Endothelial cell (in vitro differentiated cells): ENCODE results near the gene RUSC2. TPM values are rescaled to one million over a fixed set of nuclear protein-coding genes. Genes with fewer than 3 reads are reported as not detected.
"Not testable (repeated sequence)": the region's sequence is repeated elsewhere in the genome, so short reads cannot be mapped to it uniquely, and the experiment has no call there.

Source experiments
- DNase-seq: peaks from one replicate; pipeline ENCODE4 v3.0.0; 2021; ENCODE audit warnings: low spot score
- H3K27ac Mint-ChIP-seq: one replicate; pipeline ENCODE4 v1.8.0; 2021; ENCODE audit warnings: mixed read lengths, inconsistent platforms; ENCODE audit not compliant: unreplicated experiment
- H3K27me3 Mint-ChIP-seq: one replicate; pipeline ENCODE4 v1.8.0; 2021; ENCODE audit warnings: mild to moderate bottlenecking, moderate library complexity, mixed read lengths, inconsistent platforms; ENCODE audit not compliant: unreplicated experiment
- H3K36me3 Mint-ChIP-seq: one replicate; pipeline ENCODE4 v1.8.0; 2021; ENCODE audit warnings: mild to moderate bottlenecking, low read depth, mixed read lengths, inconsistent platforms; ENCODE audit not compliant: unreplicated experiment
- H3K4me1 Mint-ChIP-seq: one replicate; pipeline ENCODE4 v1.8.0; 2021; ENCODE audit warnings: mild to moderate bottlenecking, mixed read lengths, inconsistent platforms; ENCODE audit not compliant: unreplicated experiment
- H3K4me3 Mint-ChIP-seq: one replicate; pipeline ENCODE4 v1.8.0; 2021; ENCODE audit warnings: mild to moderate bottlenecking, mixed read lengths, inconsistent platforms; ENCODE audit not compliant: unreplicated experiment
- H3K9me3 Mint-ChIP-seq: one replicate; pipeline ENCODE4 v1.8.0; 2021; ENCODE audit warnings: mixed read lengths, inconsistent platforms; ENCODE audit not compliant: unreplicated experiment
- total RNA-seq: library from RNA; stranded (reverse); fragmentation: NEBNext Ultra II Directional; extraction: Animal tissue kit (Norgen Biotek cat#: 25700); gene quantifications from one replicate; pipeline ENCODE4 v1.2.1, GENCODE V29; 2021; ENCODE audit not compliant: unreplicated experiment
- TF ChIP-seq, protein P1 (sequence below): fragments of 200-600 bp; sonication (generic); IDR thresholded peaks from one replicate; pipeline ENCODE4 v1.5.0; 2021; ENCODE audit warnings: antibody characterized with exemption; ENCODE audit not compliant: unreplicated experiment

Gene RUSC2
- total RNA-seq, 1 donor from 2014 or later, result 22.3 TPM

DNA sequence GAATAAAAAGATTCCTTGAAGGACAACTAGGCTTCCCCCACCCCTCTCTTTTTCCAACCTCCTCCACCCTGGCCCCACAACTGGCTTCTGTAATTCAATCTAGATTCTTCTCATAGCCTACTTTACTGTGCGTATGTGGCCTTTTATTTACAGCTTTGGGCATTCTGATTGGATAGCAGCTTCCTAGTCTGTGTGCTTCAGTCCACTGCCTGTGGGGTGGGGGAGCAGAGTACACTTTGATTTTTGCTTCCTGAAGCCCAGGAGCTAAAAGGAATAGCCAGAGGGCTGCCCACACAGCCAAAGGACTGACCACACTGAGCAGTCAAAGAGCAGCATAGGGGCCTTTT, 30.4 kb downstream of the RUSC2 start:
- Mint-ChIP-seq H3K27me3 (no peaks in the 10 kb centered on the region), H3K4me3 (no peak overlapping the region), H3K4me1 (peaks cover 33% of the 10 kb centered on the region), H3K9me3 (no peaks in the 10 kb centered on the region), H3K36me3 (no peaks in the 10 kb centered on the region), H3K27ac (no peak overlapping the region)
- TF ChIP-seq, protein P1, sequence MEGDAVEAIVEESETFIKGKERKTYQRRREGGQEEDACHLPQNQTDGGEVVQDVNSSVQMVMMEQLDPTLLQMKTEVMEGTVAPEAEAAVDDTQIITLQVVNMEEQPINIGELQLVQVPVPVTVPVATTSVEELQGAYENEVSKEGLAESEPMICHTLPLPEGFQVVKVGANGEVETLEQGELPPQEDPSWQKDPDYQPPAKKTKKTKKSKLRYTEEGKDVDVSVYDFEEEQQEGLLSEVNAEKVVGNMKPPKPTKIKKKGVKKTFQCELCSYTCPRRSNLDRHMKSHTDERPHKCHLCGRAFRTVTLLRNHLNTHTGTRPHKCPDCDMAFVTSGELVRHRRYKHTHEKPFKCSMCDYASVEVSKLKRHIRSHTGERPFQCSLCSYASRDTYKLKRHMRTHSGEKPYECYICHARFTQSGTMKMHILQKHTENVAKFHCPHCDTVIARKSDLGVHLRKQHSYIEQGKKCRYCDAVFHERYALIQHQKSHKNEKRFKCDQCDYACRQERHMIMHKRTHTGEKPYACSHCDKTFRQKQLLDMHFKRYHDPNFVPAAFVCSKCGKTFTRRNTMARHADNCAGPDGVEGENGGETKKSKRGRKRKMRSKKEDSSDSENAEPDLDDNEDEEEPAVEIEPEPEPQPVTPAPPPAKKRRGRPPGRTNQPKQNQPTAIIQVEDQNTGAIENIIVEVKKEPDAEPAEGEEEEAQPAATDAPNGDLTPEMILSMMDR, result no peak
- DNase-seq, result no peak

DNA sequence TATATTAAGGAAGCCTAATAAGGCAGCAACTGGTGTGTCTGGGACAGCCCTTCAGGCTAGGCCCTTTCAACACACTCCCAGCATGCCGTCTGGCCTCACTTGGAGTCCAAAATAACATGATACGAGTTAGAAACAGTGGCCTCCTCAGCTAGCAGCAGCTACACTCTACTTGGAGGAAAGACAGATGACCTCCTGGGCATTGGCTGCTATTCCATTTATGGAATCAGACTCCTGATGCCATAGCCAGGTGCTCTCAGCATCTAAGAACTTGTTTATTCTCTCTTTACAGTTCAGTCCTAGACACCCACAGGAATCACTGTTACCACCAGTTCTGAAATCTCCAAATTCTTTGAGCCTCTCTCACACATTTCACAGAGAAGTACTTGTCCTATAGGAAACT, 31.8 kb downstream of the RUSC2 start:
- H3K4me1 Mint-ChIP-seq, result peaks cover 33% of the 10 kb centered on the region
- no peak overlapping the region for H3K4me3 Mint-ChIP-seq

DNA sequence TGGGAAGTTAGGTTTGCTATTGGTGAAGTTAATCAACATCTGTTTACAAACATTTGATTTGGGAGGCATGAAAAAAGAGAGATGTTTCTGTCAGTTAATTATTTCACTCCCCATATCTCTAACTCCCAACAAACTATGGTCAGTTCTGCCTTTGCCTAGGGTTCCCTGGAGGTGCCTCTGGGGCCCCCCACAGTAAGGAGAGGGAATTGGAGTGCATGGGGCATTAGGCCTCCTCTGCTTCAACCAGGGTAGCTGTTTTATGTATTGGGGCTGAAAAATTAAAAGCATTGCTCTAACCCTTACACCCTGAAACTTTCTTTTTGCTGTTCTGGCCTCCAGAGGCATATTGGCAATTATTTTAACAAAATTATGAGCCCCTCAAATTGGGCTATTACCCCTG, 32.3 kb downstream of the RUSC2 start:
- TF ChIP-seq, protein P1, result no peak
- DNase-seq, result no peak
- H3K36me3 Mint-ChIP-seq, result no peaks in the 10 kb centered on the region
- peaks cover 30% of the 10 kb centered on the region for H3K4me1 Mint-ChIP-seq
- no peak overlapping the region for H3K27ac Mint-ChIP-seq
- no peaks in the 10 kb centered on the region for H3K9me3 Mint-ChIP-seq
- no peaks in the 10 kb centered on the region for H3K27me3 Mint-ChIP-seq
- no peak overlapping the region for H3K4me3 Mint-ChIP-seq

More for the DNA sequence above, 31.8 kb downstream of the RUSC2 start:
- Mint-ChIP-seq H3K27me3 (no peaks in the 10 kb centered on the region), H3K36me3 (no peaks in the 10 kb centered on the region), H3K9me3 (no peaks in the 10 kb centered on the region), H3K27ac (no peak overlapping the region)
- TF ChIP-seq, protein P1, result no peak
- no peak for DNase-seq

DNA sequence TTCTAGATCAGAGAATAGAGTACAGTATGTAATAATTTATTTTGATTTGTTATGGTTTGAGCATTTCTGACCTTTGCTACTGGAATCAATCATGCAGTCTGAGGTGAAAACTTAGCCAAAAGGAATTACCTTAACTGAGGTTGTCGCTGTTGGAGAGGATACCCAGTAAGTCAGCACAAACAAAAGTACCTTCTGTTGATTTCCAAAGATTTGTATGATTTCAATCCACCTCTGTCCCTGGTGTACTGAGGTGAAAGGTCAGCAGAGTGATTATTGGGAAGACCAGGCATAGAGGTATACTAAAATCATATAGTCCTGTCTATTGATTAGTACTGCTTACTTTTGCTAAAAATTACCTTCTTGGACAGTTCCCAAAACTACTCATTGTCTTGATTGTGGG, 32.8 kb downstream of the RUSC2 start:
- Mint-ChIP-seq H3K27me3 (no peaks in the 10 kb centered on the region), H3K4me3 (no peak overlapping the region), H3K4me1 (peaks cover 27% of the 10 kb centered on the region), H3K9me3 (no peaks in the 10 kb centered on the region), H3K36me3 (no peaks in the 10 kb centered on the region), H3K27ac (no peak overlapping the region)
- TF ChIP-seq, protein P1, result no peak
- no peak for DNase-seq

DNA sequence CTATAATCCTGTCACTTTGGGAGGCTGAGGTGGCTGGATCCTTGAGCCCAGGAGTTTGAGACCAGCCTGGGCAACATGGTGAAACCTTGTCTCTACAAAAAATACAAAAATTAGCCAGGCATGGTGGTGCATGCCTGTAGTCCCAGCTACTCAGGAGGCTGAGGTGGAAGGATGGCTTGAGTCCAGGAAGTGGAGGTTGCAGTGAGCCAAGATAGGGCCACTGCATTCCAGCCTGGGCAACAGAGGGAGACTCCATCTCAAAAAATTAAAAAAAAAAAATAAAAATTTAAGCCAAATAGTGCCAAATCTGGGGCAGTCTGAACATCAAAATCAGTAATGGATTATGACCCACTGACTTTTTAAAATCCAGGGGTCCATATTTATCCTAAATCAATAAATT, 33.6 kb downstream of the RUSC2 start:
- H3K4me1 Mint-ChIP-seq, result peaks cover 19% of the 10 kb centered on the region
- DNase-seq, H3K9me3 Mint-ChIP-seq, H3K27me3 Mint-ChIP-seq, H3K4me3 Mint-ChIP-seq, H3K27ac Mint-ChIP-seq, H3K36me3 Mint-ChIP-seq: not testable (repeated sequence)
